Limb (tissue), 2 donors: ENCODE data around the gene FHL3.
"Not testable (repeated sequence)": the region's sequence is repeated elsewhere in the genome, so short reads cannot be mapped to it uniquely, and the experiment has no call there.

Source experiments
- DNase-seq, 2 donors: peaks; one replicate each; pipeline ENCODE4 v3.0.0-alpha.2; 2016; ENCODE audit errors: extremely low spot score in 2 of 2

FHL3 gene

GRCh38 chr1:37989361-37989930 is 15.9 kb downstream of the FHL3 start:
- no peak for DNase-seq

- no peak for DNase-seq
Measured at GRCh38 chr1:37987679-37988078, 17.6 kb downstream of the FHL3 start.

- DNase-seq: no peak
Measured at GRCh38 chr1:37983546-37983945, 21.8 kb downstream of the FHL3 start.

GRCh38 chr1:37978541-37978940 is 26.8 kb downstream of the FHL3 start:
- DNase-seq: no peak

- DNase-seq: peak in 1 of 2 donors; percentile 5
Measured at GRCh38 chr1:37975083-37975482, 30.2 kb downstream of the FHL3 start.

GRCh38 chr1:37974567-37974966 is 30.7 kb downstream of the FHL3 start:
- DNase-seq: no peak

- not testable (repeated sequence) for DNase-seq
Measured at GRCh38 chr1:37973684-37974083, 31.6 kb downstream of the FHL3 start.

GRCh38 chr1:37965301-37965700 is 40.0 kb downstream of the FHL3 start:
- no peak for DNase-seq

GRCh38 chr1:37964106-37964505 is 41.2 kb downstream of the FHL3 start:
- DNase-seq: not testable (repeated sequence)

- DNase-seq: no peak
Measured at GRCh38 chr1:37958690-37959089, 46.6 kb downstream of the FHL3 start.

GRCh38 chr1:37955685-37956084 is 49.6 kb downstream of the FHL3 start:
- DNase-seq: no peak

GRCh38 chr1:37954316-37954971 is 50.9 kb downstream of the FHL3 start:
- DNase-seq: no peak

- DNase-seq: no peak
Measured at GRCh38 chr1:37952738-37953137, 52.6 kb downstream of the FHL3 start.

GRCh38 chr1:37951783-37952624 is 53.3 kb downstream of the FHL3 start:
- no peak for DNase-seq

- no peak for DNase-seq
Measured at GRCh38 chr1:37951041-37951782, 54.1 kb downstream of the FHL3 start.

- DNase-seq: no peak
Measured at GRCh38 chr1:37949524-37950152, 55.7 kb downstream of the FHL3 start.

- DNase-seq: no peak
Measured at GRCh38 chr1:37948841-37949240, 56.5 kb downstream of the FHL3 start.

- DNase-seq: no peak
Measured at GRCh38 chr1:37948166-37948565, 57.1 kb downstream of the FHL3 start.

- no peak for DNase-seq
Measured at GRCh38 chr1:37947364-37947763, 58.0 kb downstream of the FHL3 start.
